Fibroblast of lung (primary cell): ENCODE measurements around the gene XPNPEP3. TPM values are rescaled to one million over a fixed set of nuclear protein-coding genes. Genes with fewer than 3 reads are reported as not detected.
"Not testable (repeated sequence)": the region's sequence is repeated elsewhere in the genome, so short reads cannot be mapped to it uniquely, and the experiment has no call there.

ENCODE experiments used
- DNase-seq, 2 donors: peaks; one replicate each; pipeline versions ENCODE4 v3.0.0 to v3.0.0-alpha.2; 2010; ENCODE audit warnings: low read depth in 2 of 2
- H2AFZ ChIP-seq: 2 replicates; pipeline ENCODE4 v1.5.1; 2012; ENCODE audit warnings: low read length, control low read depth, inconsistent platforms
- H3K27ac ChIP-seq: 2 replicates; pipeline ENCODE4 v1.5.1; 2011; ENCODE audit warnings: low read length, control low read depth; ENCODE audit not compliant: insufficient read depth
- H3K27me3 ChIP-seq: 2 replicates; pipeline ENCODE4 v1.5.1; 2011; ENCODE audit warnings: mild to moderate bottlenecking, low read length; ENCODE audit not compliant: control insufficient read depth, insufficient read depth
- H3K36me3 ChIP-seq: 2 replicates; pipeline ENCODE4 v1.5.1; 2011; ENCODE audit warnings: low read length; ENCODE audit not compliant: control insufficient read depth, insufficient read depth
- H3K4me1 ChIP-seq: 2 replicates; pipeline ENCODE4 v1.5.1; 2011; ENCODE audit warnings: low read length; ENCODE audit not compliant: control insufficient read depth, insufficient read depth; ENCODE audit errors: extremely low read depth
- H3K4me2 ChIP-seq: 2 replicates; pipeline ENCODE4 v1.5.1; 2011; ENCODE audit warnings: low read length, control low read depth; ENCODE audit not compliant: insufficient read depth; ENCODE audit errors: extremely low read depth
- H3K4me3 ChIP-seq, 4 experiments: fragments of 200-600 bp in 1 of 4; sonication (generic) in 1 of 4; replicated peaks in 1 of 4; 2 replicates each; pipeline ENCODE4 v1.5.1; 2011 to 2016; ENCODE audit warnings: low read length in 4 of 4, low read depth in 3 of 4, mild to moderate bottlenecking in 3 of 4, control low read depth in 2 of 4, inconsistent platforms in 1 of 4, mixed read lengths in 1 of 4; ENCODE audit not compliant: insufficient read depth in 1 of 4; ENCODE audit errors: control extremely low read depth in 1 of 4
- H3K79me2 ChIP-seq: 2 replicates; pipeline ENCODE4 v1.5.1; 2012; ENCODE audit warnings: mild to moderate bottlenecking, low read length, inconsistent platforms; ENCODE audit not compliant: control insufficient read depth, insufficient read depth
- H3K9ac ChIP-seq: 2 replicates; pipeline ENCODE4 v1.5.1; 2011; ENCODE audit warnings: mild to moderate bottlenecking, low read length, control low read depth; ENCODE audit not compliant: insufficient read depth
- H3K9me3 ChIP-seq: 2 replicates; pipeline ENCODE4 v1.5.1; 2012; ENCODE audit warnings: low read depth, low read length; ENCODE audit not compliant: control insufficient read depth, insufficient read depth
- H4K20me1 ChIP-seq: 2 replicates; pipeline ENCODE4 v1.5.1; 2011; ENCODE audit warnings: low read length; ENCODE audit not compliant: control insufficient read depth, insufficient read depth; ENCODE audit errors: extremely low read depth
- EZH2 ChIP-seq: IDR thresholded peaks from 2 replicates; pipeline ENCODE4 v1.5.1; 2012; ENCODE audit warnings: low read length, control low read depth, mild to moderate bottlenecking; ENCODE audit errors: missing control alignments
- polyA plus RNA-seq, 2 donors: library from polyadenylated mRNA; depleted of rRNA in 1 of 2; stranded (reverse) in 1 of 2; unstranded in 1 of 2; fragments of >200 nt; gene quantifications; 2 replicates each; pipeline ENCODE4 v1.2.1, GENCODE V29; 2011 to 2012; ENCODE audit warnings: missing spikeins in 1 of 2
- total RNA-seq: library from RNA; depleted of rRNA; stranded (reverse); fragments of >200 nt; gene quantifications from 2 replicates; pipeline ENCODE4 v1.2.1, GENCODE V29; 2014
- TF ChIP-seq, protein P1 (sequence below), 2 donors: IDR thresholded peaks in 1 of 2; conservative IDR thresholded peaks in 1 of 2; 1 replicate in 1 of 2; 2 replicates in 1 of 2; pipeline ENCODE4 v1.5.1; 2011 to 2012; ENCODE audit warnings: low read length in 2 of 2, control low read depth in 1 of 2, inconsistent platforms in 1 of 2, low read depth in 1 of 2, mild to moderate bottlenecking in 1 of 2

The XPNPEP3 gene
- total and polyA plus RNA-seq, 2 donors (not counting 1 experiment from before 2014, with no cell fraction given): 9.1 to 15.2 TPM

- Histone ChIP-seq H3K9ac (no peak overlapping the region), H3K27me3 (no peaks in the 10 kb centered on the region), H2AFZ (no peak overlapping the region), H4K20me1 (no peaks in the 10 kb centered on the region), H3K4me2 (no peak overlapping the region), H3K27ac (no peak overlapping the region), H3K4me1 (no peaks in the 10 kb centered on the region), H3K79me2 (no peaks in the 10 kb centered on the region), H3K36me3 (no peaks in the 10 kb centered on the region), H3K9me3 (no peaks in the 10 kb centered on the region), H3K4me3 (no peak overlapping the region)
- TF ChIP-seq, protein P1, sequence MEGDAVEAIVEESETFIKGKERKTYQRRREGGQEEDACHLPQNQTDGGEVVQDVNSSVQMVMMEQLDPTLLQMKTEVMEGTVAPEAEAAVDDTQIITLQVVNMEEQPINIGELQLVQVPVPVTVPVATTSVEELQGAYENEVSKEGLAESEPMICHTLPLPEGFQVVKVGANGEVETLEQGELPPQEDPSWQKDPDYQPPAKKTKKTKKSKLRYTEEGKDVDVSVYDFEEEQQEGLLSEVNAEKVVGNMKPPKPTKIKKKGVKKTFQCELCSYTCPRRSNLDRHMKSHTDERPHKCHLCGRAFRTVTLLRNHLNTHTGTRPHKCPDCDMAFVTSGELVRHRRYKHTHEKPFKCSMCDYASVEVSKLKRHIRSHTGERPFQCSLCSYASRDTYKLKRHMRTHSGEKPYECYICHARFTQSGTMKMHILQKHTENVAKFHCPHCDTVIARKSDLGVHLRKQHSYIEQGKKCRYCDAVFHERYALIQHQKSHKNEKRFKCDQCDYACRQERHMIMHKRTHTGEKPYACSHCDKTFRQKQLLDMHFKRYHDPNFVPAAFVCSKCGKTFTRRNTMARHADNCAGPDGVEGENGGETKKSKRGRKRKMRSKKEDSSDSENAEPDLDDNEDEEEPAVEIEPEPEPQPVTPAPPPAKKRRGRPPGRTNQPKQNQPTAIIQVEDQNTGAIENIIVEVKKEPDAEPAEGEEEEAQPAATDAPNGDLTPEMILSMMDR (conservative IDR thresholded peaks at IDR 0.05 in 1 of 2, IDR thresholded peaks at IDR 0.05 in 1 of 2; ENCODE audit: low read depth in 1 of 2, low read length in 2 of 2): no peak
- TF ChIP-seq EZH2: no peak
- no peak for DNase-seq
Measured at GRCh38 chr22:40904101-40904500, 47.2 kb downstream of the XPNPEP3 start.

DNA sequence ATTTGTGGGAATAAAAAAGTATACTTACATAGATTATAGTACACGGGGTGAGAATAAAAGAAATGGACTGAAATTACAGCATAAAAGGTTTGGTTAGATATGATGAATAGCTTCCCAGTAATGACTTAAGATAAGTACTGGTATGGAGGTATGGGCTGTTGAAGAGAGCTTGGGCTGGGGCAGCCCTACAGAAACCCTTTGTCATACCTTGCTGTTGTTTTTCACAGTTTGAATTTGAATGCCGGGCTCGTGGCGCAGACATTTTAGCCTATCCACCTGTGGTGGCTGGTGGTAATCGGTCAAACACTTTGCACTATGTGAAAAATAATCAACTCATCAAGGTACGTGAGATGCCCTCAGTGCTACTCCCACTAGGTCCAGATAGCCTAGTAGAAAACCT, 51.9 kb downstream of the XPNPEP3 start:
- no peak for DNase-seq
- no peak overlapping the region for H3K9ac ChIP-seq
- no peak overlapping the region for H3K4me2 ChIP-seq

GRCh38 chr22:40911772-40912171, 54.8 kb downstream of the XPNPEP3 start:
- Histone ChIP-seq H2AFZ (no peak overlapping the region), H3K4me2 (no peak overlapping the region), H3K9ac (no peak overlapping the region), H3K27me3 (no peaks in the 10 kb centered on the region), H4K20me1 (no peaks in the 10 kb centered on the region), H3K4me1 (no peaks in the 10 kb centered on the region), H3K79me2 (no peaks in the 10 kb centered on the region), H3K36me3 (peaks cover 3% of the 10 kb centered on the region), H3K27ac (peak overlapping the region; percentile 4), H3K9me3 (no peaks in the 10 kb centered on the region), H3K4me3 (no peak overlapping the region)
- TF ChIP-seq, protein P1 (conservative IDR thresholded peaks at IDR 0.05 in 1 of 2, IDR thresholded peaks at IDR 0.05 in 1 of 2; ENCODE audit: low read depth in 1 of 2, low read length in 2 of 2): no peak
- TF ChIP-seq EZH2: no peak
- DNase-seq: peak in 1 of 2 donors; percentile 9

More for the DNA sequence above, 51.9 kb downstream of the XPNPEP3 start:
- no peaks in the 10 kb centered on the region for H3K27me3 ChIP-seq
- no peaks in the 10 kb centered on the region for H4K20me1 ChIP-seq
- H3K79me2 ChIP-seq: no peaks in the 10 kb centered on the region
- no peak overlapping the region for H3K27ac ChIP-seq
- no peak overlapping the region for H3K4me3 ChIP-seq
- no peak overlapping the region for H2AFZ ChIP-seq
- TF ChIP-seq, protein P1 (conservative IDR thresholded peaks at IDR 0.05 in 1 of 2, IDR thresholded peaks at IDR 0.05 in 1 of 2; ENCODE audit: low read depth in 1 of 2, low read length in 2 of 2): no peak
- H3K36me3 ChIP-seq: no peaks in the 10 kb centered on the region
- no peaks in the 10 kb centered on the region for H3K9me3 ChIP-seq
- H3K4me1 ChIP-seq: no peaks in the 10 kb centered on the region

- H3K4me2 ChIP-seq, H3K9me3 ChIP-seq, H3K4me1 ChIP-seq, H3K27me3 ChIP-seq, H3K4me3 ChIP-seq, H4K20me1 ChIP-seq, H3K79me2 ChIP-seq, H3K9ac ChIP-seq, H2AFZ ChIP-seq, H3K27ac ChIP-seq, H3K36me3 ChIP-seq, DNase-seq: not testable (repeated sequence)
Measured at GRCh38 chr22:40912987-40913386, 56.0 kb downstream of the XPNPEP3 start.
